PC-9 (cell line): ENCODE results near the gene TMEM242. TPM values are rescaled to one million over a fixed set of nuclear protein-coding genes. Genes with fewer than 3 reads are reported as not detected.

ENCODE experiments used
- BruUV-seq: library from RNA; stranded (reverse); fragments of 400-500 nt; replicated peaks from 2 replicates; lab custom pipeline; 2021; lab: Mats Ljungman, UMichigan
- CTCF ChIA-PET: fragments of 300-600 bp; sonication (Branson Sonifier 250); formaldehyde crosslinking; loops from one replicate; lab custom pipeline; 2022; ENCODE audit warnings: antibody characterized with exemption; lab: Charles Lee
- POLR2A ChIA-PET: fragments of 300-600 bp; sonication (Branson Sonifier 250); formaldehyde crosslinking; loops from one replicate; lab custom pipeline; 2022; ENCODE audit warnings: antibody characterized with exemption; ENCODE audit not compliant: unreplicated experiment; lab: Charles Lee
- DNase-seq, 2 experiments: peaks; one replicate each; pipeline versions ENCODE4 v3.0.0 to v3.0.0-alpha.2; 2015 to 2022; ENCODE audit warnings: mixed read lengths in 1 of 2
- H2AFZ ChIP-seq: fragments of 200-600 bp; sonication (generic); 2 replicates; pipeline ENCODE4 v1.8.1; 2017; ENCODE audit warnings: antibody characterized with exemption
- H3F3A ChIP-seq: fragments of 200-600 bp; sonication (generic); 2 replicates; pipeline ENCODE4 v1.8.1; 2017; ENCODE audit warnings: antibody characterized with exemption, mild to moderate bottlenecking, low read depth; ENCODE audit not compliant: insufficient read depth
- H3K27ac ChIP-seq: fragments of 200-600 bp; sonication (generic); 2 replicates; pipeline ENCODE4 v1.6.1; 2016; ENCODE audit warnings: mixed run types
- H3K27me3 ChIP-seq: fragments of 200-600 bp; sonication (generic); 2 replicates; pipeline ENCODE4 v1.6.1; 2016; ENCODE audit warnings: low read depth, mixed run types; ENCODE audit not compliant: insufficient read depth
- H3K36me3 ChIP-seq: fragments of 200-600 bp; sonication (generic); 2 replicates; pipeline ENCODE4 v1.6.1; 2016; ENCODE audit warnings: low read depth, mixed run types
- H3K4me1 ChIP-seq: fragments of 200-600 bp; sonication (generic); replicated peaks from 2 replicates; pipeline ENCODE4 v1.6.1; 2016; ENCODE audit warnings: mixed run types; ENCODE audit not compliant: insufficient read depth
- H3K4me2 ChIP-seq: fragments of 200-600 bp; sonication (generic); 2 replicates; pipeline ENCODE4 v1.6.1; 2017; ENCODE audit warnings: mixed run types
- H3K4me3 ChIP-seq: fragments of 200-600 bp; sonication (generic); 2 replicates; pipeline ENCODE4 v1.6.1; 2016; ENCODE audit warnings: mixed run types
- H3K79me2 ChIP-seq: fragments of 200-600 bp; sonication (generic); 2 replicates; pipeline ENCODE4 v1.6.1; 2017; ENCODE audit warnings: low read depth, mixed run types
- H3K9me2 ChIP-seq: fragments of 200-600 bp; sonication (generic); 2 replicates; pipeline ENCODE4 v1.8.1; 2017; ENCODE audit warnings: mild to moderate bottlenecking; ENCODE audit not compliant: insufficient read depth
- H3K9me3 ChIP-seq: fragments of 200-600 bp; sonication (generic); 2 replicates; pipeline ENCODE4 v1.8.1; 2016; ENCODE audit warnings: low read depth; ENCODE audit not compliant: insufficient read depth
- H4K20me1 ChIP-seq: fragments of 200-600 bp; sonication (generic); 2 replicates; pipeline ENCODE4 v1.8.1; 2017; ENCODE audit not compliant: insufficient read depth
- CTCF ChIP-seq: fragments of 200-600 bp; sonication (generic); conservative IDR thresholded peaks from 2 replicates; pipeline ENCODE4 v1.6.1; 2017; ENCODE audit warnings: mixed run types, antibody characterized with exemption, mild to moderate bottlenecking, moderate library complexity
- EZH2 ChIP-seq: fragments of 200-600 bp; sonication (generic); IDR thresholded peaks from 2 replicates; pipeline ENCODE4 v1.8.0; 2017; ENCODE audit warnings: antibody characterized with exemption, low read depth
- intact Hi-C: fragments of 100-400 bp; cut with micrococcal nuclease; formaldehyde crosslinking; loops from one replicate; pipeline ENCODE4 v1.10.0; 2022; ENCODE audit not compliant: unreplicated experiment
- total RNA-seq: library from RNA; stranded (reverse); gene quantifications from 2 replicates; pipeline ENCODE4 v1.2.3, GENCODE V29; 2021

Gene TMEM242
- total RNA-seq, 1 experiment from 2014 or later = 8.1 TPM

GRCh38 chr6:157284738-157285421, 38.4 kb downstream of the TMEM242 start:
- ChIA-PET POLR2A (no interaction called here), CTCF (no interaction called here)
- Histone ChIP-seq H2AFZ (no peak overlapping the region), H3K27ac (no peak overlapping the region), H3K79me2 (no peaks in the 10 kb centered on the region), H3F3A (no peaks in the 10 kb centered on the region), H4K20me1 (no peaks in the 10 kb centered on the region), H3K9me3 (no peaks in the 10 kb centered on the region), H3K4me2 (no peak overlapping the region), H3K27me3 (no peaks in the 10 kb centered on the region), H3K36me3 (no peaks in the 10 kb centered on the region), H3K4me1 (no peaks in the 10 kb centered on the region), H3K4me3 (no peak overlapping the region), H3K9me2 (no peaks in the 10 kb centered on the region)
- DNase-seq = no peak
- intact Hi-C loops = no loop called here
- TF ChIP-seq EZH2 (no peak), CTCF (no peak)
- BruUV-seq = no TSS peak

GRCh38 chr6:157283900-157284737, 39.2 kb downstream of the TMEM242 start:
- POLR2A ChIA-PET = no interaction called here
- no peak for DNase-seq
- no TSS peak for BruUV-seq
- no peaks in the 10 kb centered on the region for H3K9me3 ChIP-seq
- no peak for TF ChIP-seq CTCF
- no peak for TF ChIP-seq EZH2
- H3K4me2 ChIP-seq = no peak overlapping the region
- H3F3A ChIP-seq = no peaks in the 10 kb centered on the region
- intact Hi-C loops = no loop called here
- no peaks in the 10 kb centered on the region for H3K27me3 ChIP-seq
- no peaks in the 10 kb centered on the region for H3K79me2 ChIP-seq
- no peaks in the 10 kb centered on the region for H4K20me1 ChIP-seq
- no peak overlapping the region for H3K27ac ChIP-seq
- no peak overlapping the region for H2AFZ ChIP-seq
- H3K4me3 ChIP-seq = no peak overlapping the region
- CTCF ChIA-PET = no interaction called here
- H3K4me1 ChIP-seq = no peaks in the 10 kb centered on the region
- H3K9me2 ChIP-seq = no peaks in the 10 kb centered on the region
- H3K36me3 ChIP-seq = no peaks in the 10 kb centered on the region

- no peak overlapping the region for H3K27ac ChIP-seq
- H3K9me3 ChIP-seq = no peaks in the 10 kb centered on the region
- TF ChIP-seq EZH2 = no peak
- TF ChIP-seq CTCF = no peak
- H3F3A ChIP-seq = no peaks in the 10 kb centered on the region
- no peaks in the 10 kb centered on the region for H4K20me1 ChIP-seq
- H3K4me2 ChIP-seq = no peak overlapping the region
- H3K9me2 ChIP-seq = no peaks in the 10 kb centered on the region
- H3K79me2 ChIP-seq = no peaks in the 10 kb centered on the region
- intact Hi-C loops = no loop called here
- no peaks in the 10 kb centered on the region for H3K27me3 ChIP-seq
- H2AFZ ChIP-seq = no peak overlapping the region
- H3K4me1 ChIP-seq = no peaks in the 10 kb centered on the region
- H3K4me3 ChIP-seq = no peak overlapping the region
- no peaks in the 10 kb centered on the region for H3K36me3 ChIP-seq
- CTCF ChIA-PET = no interaction called here
- POLR2A ChIA-PET = no interaction called here
- no TSS peak for BruUV-seq
- DNase-seq = no peak
These were observed 39.9 kb downstream of the TMEM242 start for GRCh38 chr6:157283330-157283898.
